ENCODE results near the gene SNPH. TPM values are rescaled to one million over a fixed set of nuclear protein-coding genes. Genes with fewer than 3 reads are reported as not detected.
"Not testable (repeated sequence)": the region's sequence is repeated elsewhere in the genome, so short reads cannot be mapped to it uniquely, and the experiment has no call there.

SNPH gene, protein sequence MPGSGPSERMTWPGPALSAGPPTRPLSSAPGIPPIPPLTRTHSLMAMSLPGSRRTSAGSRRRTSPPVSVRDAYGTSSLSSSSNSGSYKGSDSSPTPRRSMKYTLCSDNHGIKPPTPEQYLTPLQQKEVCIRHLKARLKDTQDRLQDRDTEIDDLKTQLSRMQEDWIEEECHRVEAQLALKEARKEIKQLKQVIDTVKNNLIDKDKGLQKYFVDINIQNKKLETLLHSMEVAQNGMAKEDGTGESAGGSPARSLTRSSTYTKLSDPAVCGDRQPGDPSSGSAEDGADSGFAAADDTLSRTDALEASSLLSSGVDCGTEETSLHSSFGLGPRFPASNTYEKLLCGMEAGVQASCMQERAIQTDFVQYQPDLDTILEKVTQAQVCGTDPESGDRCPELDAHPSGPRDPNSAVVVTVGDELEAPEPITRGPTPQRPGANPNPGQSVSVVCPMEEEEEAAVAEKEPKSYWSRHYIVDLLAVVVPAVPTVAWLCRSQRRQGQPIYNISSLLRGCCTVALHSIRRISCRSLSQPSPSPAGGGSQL
- total RNA-seq: 5.9 and 14.2 TPM in 2 replicates

DNA sequence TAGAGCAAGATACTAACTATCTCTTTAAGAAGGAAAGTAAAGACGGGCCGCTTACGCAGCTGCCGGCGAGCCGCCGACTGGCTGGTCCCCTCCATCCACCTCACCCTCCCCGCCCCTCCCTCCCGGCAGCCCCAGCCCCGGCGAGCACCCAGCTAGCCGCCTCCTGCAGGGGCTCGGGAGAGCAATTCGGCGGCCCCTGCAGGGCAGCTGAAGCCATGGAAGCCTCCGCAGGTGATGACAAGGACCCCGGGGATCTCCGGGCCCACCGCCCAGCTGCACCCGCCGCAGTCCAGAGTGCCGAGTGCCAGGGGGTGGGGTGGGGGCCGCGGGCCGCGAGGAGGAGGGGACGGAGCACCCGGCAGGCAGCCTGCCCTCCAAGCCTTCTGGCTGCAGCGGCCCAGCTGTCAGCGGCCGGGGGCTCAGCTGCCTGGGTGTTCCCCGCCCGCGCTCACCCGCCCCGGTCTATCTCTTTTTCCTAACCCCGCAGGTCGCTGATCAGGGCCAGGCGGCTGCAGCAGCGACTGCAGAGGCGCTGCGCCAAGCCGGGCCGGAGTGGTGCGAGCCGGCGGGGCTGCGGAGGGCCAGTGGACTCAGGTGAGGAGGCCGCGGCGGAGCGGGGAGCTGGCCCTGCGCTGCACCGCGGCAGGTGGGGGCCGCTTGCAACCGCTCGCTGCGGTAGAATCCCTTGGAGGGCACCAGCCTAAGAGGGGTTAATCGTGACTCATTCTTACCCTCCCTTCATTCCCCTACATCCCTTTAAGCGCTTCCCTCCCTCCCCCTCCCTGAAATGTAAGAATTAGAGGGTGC lies at the start of gene SNPH:
Gene SNPH, plus strand, starts transcription at position 128 of the 807 bp plus-strand sequence. CDS start 29,946 bp downstream, outside the sequence.
- DNase-seq (ENCODE audit: low read depth): peak; percentile 57

DNA sequence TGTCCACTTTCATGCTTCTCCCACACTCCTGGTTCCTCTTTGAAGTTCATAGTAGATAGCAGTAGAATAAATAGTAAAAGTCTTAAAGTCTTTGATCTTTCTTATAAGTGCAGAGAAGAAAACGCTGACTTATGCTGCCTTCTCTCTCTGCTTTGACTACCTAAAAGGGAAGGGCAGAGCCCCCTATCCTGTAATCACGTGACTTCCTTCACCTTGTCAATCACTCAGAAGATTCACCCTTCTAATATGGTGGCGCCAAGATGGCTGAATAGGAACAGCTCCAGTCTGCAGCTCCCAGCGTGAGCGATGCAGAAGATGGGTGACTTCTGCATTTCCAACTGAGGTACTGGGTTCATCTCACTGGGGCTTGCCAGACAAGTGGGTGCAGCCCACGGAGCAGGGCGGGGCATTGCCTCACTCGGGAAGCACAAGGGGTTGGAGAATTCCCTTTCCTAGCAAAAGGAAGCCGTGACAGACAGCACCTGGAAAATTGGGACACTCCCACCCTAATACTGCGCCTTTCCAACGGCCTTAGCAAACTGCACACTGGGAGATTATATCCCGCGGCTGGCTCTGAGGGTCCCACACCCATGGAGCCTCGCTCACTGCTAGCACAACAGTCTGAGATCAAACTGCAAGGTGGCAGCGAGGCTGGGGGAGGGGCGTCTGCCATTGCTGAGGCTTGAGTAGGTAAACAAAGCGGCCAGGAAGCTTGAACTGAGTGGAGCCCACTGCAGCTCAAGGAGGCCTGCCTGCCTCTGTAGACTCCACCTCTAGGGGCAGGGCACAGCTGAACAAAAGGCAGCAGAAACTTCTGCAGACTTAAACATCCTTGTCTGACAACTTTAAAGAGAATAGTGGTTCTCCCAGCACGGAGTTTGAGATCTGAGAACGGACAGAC lies 49.3 kb upstream of the SNPH start:
- DNase-seq (ENCODE audit: low read depth): not testable (repeated sequence)

DNA sequence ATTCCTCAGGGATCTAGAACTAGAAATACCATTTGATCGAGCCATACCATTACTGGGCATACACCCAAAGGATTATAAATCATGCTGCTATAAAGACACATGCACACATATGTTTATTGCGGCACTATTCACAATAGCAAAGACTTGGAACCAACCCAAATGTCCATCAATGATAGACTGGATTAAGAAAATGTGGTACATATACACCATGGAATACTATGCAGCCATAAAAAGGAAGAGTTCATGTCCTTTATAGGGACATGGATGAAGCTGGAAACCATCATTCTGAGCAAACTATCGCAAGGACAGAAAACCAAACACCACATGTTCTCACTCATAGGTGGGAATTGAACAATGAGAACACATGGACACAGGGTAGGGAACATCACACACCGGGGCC lies 43.3 kb upstream of the SNPH start:
- not testable (repeated sequence) for DNase-seq (ENCODE audit: low read depth)

DNA sequence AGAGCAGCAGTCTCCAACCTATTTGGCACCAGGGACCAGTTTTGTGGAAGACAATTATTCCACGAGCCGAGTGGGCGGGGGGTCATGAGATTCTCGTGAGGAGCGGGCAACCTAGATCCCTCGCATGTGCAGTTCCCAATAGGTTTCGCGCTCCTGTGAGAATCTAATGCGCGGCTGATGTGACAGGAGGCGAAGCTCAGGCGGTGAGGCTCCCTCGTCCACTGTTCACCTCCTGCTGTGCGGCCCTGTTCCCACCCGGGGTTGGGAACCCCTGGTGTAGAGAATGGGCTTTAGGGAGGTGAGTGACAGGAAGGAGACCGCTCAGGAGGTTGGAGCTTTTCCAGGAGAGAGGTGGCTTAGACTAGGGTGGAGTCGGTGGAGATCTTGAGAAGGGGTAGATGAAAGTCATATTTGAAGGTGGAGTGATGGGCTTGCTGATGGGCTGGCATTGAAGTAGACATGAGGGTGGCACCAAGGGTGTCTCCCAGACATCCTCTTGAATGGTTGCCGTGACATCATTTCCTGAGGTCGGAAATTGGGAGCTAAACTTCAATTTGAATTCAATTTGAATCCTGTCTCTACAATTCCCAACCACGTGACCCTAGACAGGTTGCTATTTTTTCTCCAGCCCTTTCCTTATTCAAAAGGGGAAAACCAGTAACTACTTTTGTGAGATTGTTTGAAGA lies 41.7 kb upstream of the SNPH start:
- DNase-seq (ENCODE audit: low read depth): no peak

DNA sequence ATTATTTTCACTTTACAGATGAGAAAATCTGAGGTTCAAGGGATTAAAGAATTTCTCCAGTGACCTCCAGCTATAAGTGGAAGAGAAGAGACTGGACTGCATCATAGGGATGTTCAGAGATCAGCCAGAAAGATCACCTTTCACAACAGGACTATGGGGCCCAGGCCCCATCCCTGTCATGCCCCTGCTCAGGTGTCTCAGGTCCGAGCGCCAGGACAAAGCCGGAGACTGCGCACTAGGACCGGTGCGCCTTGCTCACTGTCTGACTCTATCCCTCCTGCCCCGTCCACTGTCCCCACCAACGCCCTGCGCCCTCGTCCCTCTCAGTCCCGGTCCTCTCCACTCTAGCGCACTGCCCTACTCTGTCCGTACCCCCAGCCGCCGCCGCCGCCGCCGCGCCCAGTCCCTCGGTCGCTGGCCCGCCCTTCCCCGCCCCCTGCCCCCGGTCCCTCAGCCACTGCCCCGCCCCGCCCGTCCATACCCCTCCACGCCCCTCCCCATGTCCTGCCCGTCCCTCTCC lies 40.8 kb upstream of the SNPH start:
- DNase-seq (ENCODE audit: low read depth): no peak

DNA sequence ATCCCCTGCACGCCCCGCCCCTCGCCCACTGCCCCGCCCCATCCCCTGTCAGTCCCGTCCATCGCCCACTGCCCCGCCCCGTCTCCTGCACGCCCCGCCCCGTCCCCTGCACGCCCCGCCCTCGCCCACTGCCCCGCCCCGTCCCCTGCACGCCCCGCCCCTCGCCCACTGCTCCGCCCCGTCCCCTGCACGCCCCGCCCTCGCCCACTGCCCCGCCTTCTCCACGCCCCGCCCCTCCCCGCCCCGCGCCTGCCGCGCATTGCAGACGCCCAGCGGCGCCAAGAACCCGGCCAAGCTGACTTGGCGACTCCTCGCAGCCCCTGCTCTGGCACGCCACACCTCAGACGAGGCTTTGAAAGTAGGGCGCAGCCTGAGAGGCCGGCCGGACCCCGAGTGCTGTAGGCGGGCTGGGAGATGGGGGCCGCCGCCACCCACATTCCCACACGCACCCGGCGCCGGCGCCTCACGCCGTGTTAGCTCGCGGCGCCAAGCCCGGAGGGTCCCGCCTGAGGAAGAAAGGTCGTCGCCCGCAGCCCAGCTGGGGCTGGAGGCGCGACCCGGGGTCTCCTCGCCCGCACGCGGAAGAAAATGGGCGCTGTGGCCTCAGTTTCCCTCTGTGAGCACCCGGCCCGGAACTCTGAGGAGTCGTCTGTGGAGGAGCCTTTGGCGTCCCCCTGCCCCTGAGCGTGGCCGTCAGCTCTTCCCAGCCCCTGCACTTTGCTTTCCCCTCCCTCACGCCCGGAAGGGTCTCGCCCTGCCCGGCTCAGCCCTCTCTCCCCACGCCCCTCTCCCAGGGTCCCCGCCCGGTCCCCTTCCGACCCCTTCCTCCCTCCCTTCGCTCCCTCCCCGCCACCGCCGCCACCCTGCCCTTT lies 40.1 kb upstream of the SNPH start, which contains the start of gene RAD21L1:
Gene RAD21L1, plus strand, starts transcription at position 262 of the 872 bp plus-strand sequence. CDS start 2,410 bp downstream, outside the sequence.
- peak; percentile 32 for DNase-seq (ENCODE audit: low read depth)

DNA sequence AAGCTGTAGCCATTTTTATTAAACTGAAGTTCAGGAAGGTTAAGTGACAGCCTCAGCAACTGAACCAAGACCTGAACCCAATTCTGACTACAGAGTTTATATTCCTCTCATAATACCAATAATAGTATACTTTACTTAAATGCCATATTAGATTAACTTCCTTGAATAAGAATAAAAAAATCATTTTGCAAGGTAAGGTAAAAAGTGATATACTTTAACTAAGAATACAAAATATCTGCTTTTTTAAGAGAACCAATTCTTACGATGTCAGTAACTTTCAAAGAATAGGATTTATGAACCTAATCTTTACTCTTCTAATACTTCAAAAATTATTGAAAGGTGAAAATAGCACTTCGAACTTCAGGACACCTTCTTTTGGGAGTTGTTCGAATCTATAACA lies 36.6 kb upstream of the SNPH start:
- no peak for DNase-seq (ENCODE audit: low read depth)

DNA sequence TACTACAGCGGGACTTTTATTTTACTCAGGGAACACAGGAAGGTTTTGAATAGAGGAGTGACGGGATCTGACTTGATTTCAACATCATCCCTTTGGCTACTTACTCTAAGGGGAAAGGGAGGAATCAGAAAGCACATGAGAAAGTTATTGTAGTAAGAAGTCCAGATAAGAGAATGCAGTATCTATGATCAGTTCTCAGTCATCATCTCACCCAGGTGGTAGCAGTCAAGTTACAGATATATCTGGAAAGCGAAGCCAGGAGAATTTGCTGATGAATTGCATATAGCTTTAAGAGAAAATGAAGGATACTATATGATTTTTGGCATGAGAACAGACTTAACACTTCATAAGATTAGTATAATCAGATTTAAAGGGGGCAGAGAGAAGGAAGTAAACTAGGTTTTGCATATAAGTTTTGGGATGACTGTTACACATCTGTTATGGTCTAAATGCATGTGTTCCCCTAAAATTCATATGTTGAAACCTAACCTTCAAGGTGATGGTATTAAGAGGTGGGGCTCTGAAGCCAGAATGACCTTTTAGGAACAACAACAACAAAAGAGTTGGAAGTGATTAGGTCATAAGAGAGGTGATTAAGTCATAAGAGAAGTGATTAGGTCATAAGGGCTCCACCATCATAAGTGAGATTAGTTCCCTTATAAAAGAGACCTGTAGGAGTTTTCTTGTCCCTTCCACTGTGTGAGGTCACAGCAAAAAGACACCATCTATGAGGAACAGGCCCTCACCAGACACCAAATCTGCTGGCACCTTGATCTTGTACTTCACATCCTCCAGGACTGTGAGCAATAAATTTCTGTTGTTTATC lies 33.6 kb upstream of the SNPH start:
- no peak for DNase-seq (ENCODE audit: low read depth)

DNA sequence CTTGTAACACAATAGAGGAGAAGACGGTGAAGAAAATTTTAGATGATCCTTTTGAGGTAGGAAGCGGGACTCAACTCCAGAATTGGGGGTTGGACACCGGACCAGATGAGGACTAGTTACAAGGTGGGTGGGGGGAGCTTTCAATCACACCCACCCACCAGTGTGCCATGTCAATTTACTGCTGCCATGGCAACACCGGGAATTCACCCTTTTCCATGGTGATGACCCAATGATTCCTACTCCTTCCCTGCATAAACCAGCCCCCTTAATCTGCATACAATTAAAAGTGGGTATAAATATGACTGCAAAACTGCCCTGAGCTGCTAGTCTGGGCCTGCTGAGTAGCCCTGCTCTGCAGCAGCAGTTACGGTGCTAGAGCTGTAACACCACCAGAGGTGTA lies 25.5 kb upstream of the SNPH start:
- no peak for DNase-seq (ENCODE audit: low read depth)

DNA sequence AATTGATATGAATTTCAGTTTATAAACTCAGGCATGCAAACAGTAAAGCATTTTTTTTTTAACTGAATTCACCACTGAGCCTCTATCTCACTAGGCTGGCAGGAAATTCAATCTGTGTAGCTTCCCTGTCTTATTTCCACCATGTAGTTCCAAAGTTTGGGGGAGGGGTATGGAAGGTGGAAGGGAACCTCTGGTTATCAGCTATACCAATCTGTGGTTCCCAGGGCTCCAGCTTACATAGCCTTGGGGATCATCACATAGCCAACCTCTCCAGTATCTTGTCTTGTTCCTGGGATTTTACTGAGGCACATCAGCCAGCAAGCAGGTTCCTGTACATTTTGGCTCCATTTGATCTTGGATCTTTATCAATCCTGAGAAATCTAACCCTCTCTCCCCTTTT lies 24.6 kb upstream of the SNPH start:
- no peak for DNase-seq (ENCODE audit: low read depth)

DNA sequence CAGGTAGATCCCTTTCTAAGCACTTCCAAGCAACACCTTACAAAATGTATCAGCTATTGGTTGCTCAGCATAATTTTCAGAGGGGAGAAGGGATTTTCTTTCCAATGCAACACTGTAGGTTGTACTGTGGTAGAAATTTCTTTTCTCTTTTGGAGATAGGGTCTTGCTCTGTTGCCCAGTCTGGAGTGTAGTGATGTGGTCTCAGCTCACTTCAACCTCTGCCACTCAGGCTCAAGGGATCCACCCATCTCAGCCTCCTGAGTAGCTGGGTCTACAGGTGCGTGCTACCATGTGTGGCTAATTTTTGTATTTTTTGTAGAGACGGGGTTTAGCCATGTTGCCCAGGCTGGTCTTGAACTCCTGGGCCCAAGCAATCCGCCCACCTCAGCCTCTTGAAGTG lies 24.0 kb upstream of the SNPH start:
- no peak for DNase-seq (ENCODE audit: low read depth)

DNA sequence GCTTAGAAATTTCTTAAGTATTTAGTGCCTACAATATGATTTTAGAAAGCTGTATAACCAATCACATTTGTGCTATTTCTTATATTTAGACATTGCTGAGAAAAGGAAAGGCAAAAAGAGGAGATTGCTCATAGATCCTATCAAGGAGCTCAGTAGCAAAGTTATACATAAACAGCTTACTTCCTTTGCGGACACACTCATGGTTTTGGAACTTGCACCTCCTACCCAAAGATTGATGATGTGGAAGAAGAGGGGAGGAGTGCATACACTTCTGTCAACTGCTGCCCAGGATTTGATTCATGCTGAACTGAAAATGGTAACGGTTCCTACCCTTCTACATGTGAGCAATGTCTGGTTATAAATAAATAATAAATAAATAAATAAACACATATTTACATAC lies 23.6 kb upstream of the SNPH start:
- DNase-seq (ENCODE audit: low read depth): peak; percentile 93

DNA sequence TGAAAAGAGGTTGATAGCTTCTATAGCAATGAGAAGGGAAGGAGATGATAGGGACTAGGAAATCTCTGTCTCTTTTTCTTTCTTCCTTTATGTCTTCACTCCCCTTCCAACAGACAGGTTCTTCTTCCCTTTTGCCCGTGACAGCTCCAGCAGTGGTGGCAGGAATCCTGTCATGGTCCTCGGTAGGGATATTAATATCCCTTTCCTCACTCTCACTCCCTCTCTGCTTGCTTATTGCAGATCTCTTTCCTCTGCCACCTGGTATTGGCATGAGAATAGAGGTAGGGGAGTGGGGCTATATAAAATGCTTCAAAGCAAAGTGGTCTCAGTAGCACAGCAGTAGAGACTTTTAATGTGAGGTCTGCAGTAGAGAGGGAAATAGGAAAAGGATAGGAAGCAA lies 20.5 kb upstream of the SNPH start:
- DNase-seq (ENCODE audit: low read depth): no peak

DNA sequence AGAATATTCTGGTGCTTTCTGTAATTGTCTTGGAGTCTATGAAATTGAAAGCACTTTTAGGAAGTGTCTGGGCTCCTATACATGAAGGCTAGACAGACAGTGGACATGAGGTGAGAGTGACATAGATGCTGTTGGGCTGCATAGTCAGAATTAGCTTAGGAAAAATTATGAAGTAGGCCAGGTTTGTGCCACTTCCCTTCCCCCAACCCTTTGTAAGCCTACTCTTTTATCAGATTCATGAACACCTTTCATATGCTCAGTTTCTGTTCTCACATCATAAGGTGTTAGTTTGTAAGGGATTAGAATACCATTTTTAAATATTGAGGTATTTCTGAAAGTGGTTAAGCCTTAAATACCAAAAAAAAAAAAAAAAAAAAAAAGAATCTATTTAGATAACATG lies 18.4 kb upstream of the SNPH start:
- DNase-seq (ENCODE audit: low read depth): no peak

DNA sequence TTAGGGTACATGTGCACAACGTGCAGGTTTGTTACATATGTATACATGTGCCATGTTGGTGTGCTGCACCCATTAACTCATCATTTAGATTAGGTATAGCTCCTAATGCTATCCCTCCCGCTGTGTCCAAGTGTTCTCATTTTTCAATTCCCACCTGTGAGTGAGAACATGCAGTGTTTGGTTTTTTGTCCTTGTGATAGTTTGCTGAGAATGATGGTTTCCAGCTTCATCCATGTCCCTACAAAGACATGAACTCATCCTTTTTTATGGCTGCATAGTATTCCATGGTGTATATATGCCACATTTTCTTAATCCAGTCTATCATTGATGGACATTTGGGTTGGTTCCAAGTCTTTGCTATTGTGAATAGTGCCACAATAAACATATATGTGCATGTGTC lies 15.8 kb upstream of the SNPH start:
- not testable (repeated sequence) for DNase-seq (ENCODE audit: low read depth)

DNA sequence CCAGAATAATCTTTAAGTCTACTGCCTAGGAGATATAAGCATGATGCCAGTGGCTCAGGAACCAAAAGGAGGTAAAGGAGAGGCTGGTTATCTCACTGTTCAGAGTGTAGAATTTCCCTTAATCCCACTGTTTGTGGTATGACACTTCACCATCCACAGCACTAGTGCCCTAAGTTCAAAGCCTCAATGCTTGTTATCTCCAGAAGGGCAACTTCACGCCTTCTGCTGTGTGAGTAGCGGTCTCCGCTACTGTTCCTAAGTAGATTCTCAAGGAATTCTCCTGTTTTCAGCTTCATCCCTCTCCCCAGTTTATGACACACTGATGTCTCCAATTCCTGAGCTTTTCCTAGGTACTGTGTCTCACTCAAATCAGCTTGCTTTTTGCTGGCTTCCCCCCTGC lies 13.7 kb upstream of the SNPH start:
- no peak for DNase-seq (ENCODE audit: low read depth)

DNA sequence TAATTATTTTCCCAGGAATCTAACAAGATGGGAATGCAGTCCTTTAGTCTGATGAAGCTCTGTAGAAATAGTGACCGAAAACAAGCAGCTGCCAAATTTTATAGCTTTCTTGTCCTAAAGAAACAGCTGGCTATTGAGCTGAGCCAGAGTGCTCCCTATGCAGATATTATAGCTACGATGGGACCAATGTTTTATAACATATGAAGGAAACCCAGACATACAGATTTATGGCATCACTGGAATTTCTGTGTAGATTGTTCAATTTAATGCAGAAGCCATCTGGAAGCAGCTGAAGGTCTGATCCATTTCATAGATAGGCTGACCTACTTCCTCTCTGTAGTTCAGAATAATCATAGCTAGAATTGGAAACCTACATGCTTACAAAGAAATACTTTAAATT lies 11.8 kb upstream of the SNPH start:
- DNase-seq (ENCODE audit: low read depth): no peak

DNA sequence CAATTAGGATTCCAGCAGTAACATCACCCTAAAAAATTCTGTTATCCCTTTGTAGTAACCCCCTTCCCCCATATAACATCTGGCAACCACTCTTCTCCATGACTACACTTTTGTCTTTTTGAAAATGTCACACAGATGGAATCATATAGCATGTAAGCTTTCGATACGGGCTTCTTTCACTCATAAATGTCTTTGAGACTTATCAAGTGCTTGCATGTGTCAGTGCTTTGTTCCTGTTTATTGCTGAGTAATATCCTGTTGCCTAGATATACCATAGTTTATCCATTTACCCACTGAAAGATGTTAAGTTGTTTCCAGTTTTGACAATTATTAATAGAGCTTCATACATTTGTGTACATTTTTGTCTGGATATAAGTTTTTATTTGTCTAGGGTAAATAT lies 10.4 kb upstream of the SNPH start:
- DNase-seq (ENCODE audit: low read depth): no peak

DNA sequence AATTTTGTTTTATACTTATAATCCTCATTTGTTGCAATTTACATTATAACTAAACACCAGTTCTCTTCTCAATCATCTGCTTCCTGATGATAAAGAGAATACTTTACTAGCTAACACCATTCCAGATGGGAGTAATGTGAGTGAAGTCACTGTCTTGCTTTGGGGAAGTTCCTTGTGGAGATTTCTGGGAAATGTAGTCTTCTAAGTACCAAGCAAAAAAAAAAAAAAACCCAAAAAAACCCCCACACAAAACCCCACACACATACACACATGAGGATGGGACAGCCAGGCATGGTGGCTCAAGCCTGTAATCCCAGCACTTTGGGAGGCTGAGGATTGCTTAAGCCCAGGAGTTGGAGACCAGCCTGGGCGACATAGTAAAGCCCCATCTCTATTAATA lies 2.2 kb upstream of the SNPH start:
- peak; percentile 37 for DNase-seq (ENCODE audit: low read depth)

All from renal cortical epithelial cell (primary cell).